ENCODE results near the gene AAK1.
"Not testable (repeated sequence)": the region's sequence is repeated elsewhere in the genome, so short reads cannot be mapped to it uniquely, and the experiment has no call there.

DNA sequence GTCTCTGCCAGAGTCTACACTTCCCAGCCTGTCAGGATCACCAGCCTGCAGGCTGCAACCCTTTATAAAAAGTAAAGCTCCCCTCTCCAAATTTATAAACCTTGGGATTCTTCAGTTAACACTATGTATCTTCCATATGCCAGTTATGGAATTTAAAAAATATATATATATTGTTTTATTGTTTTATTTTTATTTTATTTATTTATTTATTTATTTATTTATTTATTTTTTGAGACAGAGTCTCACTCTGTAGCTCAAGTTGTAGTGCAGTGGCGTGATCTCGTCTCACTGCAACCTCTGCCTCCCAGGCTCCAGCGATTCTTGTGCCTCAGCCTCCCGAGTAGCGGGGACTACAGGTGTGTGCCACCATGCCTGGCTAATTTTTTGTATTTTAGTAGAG lies 3.7 kb upstream of the AAK1 start:
- not testable (repeated sequence) for TF ChIP-seq POLR2A (IDR thresholded peaks at IDR 0.05)
- TF ChIP-seq, protein P1, sequence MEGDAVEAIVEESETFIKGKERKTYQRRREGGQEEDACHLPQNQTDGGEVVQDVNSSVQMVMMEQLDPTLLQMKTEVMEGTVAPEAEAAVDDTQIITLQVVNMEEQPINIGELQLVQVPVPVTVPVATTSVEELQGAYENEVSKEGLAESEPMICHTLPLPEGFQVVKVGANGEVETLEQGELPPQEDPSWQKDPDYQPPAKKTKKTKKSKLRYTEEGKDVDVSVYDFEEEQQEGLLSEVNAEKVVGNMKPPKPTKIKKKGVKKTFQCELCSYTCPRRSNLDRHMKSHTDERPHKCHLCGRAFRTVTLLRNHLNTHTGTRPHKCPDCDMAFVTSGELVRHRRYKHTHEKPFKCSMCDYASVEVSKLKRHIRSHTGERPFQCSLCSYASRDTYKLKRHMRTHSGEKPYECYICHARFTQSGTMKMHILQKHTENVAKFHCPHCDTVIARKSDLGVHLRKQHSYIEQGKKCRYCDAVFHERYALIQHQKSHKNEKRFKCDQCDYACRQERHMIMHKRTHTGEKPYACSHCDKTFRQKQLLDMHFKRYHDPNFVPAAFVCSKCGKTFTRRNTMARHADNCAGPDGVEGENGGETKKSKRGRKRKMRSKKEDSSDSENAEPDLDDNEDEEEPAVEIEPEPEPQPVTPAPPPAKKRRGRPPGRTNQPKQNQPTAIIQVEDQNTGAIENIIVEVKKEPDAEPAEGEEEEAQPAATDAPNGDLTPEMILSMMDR (IDR thresholded peaks at IDR 0.05), result not testable (repeated sequence)
